Colonic mucosa (tissue), 4 donors: ENCODE data around the gene NQO1. TPM values are rescaled to one million over a fixed set of nuclear protein-coding genes. Genes with fewer than 3 reads are reported as not detected.

Experiments used
- DNase-seq: peaks from one replicate; pipeline ENCODE4 v3.0.0-alpha.2; 2020
- H3K27ac ChIP-seq: fragments of 200-600 bp; one replicate; pipeline ENCODE4 v1.8.0; 2021
- H3K27me3 ChIP-seq: fragments of 200-600 bp; one replicate; pipeline ENCODE4 v1.8.0; 2021
- H3K36me3 ChIP-seq: fragments of 200-600 bp; one replicate; pipeline ENCODE4 v1.8.0; 2021
- H3K4me1 ChIP-seq: fragments of 200-600 bp; one replicate; pipeline ENCODE4 v1.8.0; 2021; ENCODE audit warnings: mild to moderate bottlenecking
- H3K4me3 ChIP-seq: fragments of 200-600 bp; one replicate; pipeline ENCODE4 v1.8.0; 2021
- H3K9ac ChIP-seq, 2 donors: one replicate each; pipeline ENCODE4 v1.7.0; 2013; ENCODE audit warnings: control low read depth in 2 of 2, low read depth in 2 of 2, low read length in 2 of 2
- H3K9me3 ChIP-seq: fragments of 200-600 bp; one replicate; pipeline ENCODE4 v1.8.0; 2021
- intact Hi-C: fragments of 100-400 bp; cut with DNase I; formaldehyde crosslinking; loops from one replicate; pipeline ENCODE4 v1.14.1; 2022
- total RNA-seq, 2 donors: library from RNA; stranded (reverse); fragmentation: NEBNext Ultra II Directional in 1 of 2; extraction: Animal tissue kit (Norgen Biotek cat#: 25700) in 1 of 2; gene quantifications; one replicate each; pipeline ENCODE4 v1.2.1, GENCODE V29; 2021
- TF ChIP-seq, protein P1 (sequence below): fragments of 200-600 bp; IDR thresholded peaks from one replicate; pipeline ENCODE4 v1.8.0; 2022; ENCODE audit warnings: antibody characterized with exemption, mild to moderate bottlenecking
- donor health status: healthy.
- donor health status: DM: no; HTN: no; CAD: no.
- donor health status: DM: no; HTN: no; CAD: no.

Gene NQO1
- 100 to 1,000 TPM in 1 of 2 donors, 10 to 100 TPM in 1; 94.6 to 134 TPM for total RNA-seq

DNA sequence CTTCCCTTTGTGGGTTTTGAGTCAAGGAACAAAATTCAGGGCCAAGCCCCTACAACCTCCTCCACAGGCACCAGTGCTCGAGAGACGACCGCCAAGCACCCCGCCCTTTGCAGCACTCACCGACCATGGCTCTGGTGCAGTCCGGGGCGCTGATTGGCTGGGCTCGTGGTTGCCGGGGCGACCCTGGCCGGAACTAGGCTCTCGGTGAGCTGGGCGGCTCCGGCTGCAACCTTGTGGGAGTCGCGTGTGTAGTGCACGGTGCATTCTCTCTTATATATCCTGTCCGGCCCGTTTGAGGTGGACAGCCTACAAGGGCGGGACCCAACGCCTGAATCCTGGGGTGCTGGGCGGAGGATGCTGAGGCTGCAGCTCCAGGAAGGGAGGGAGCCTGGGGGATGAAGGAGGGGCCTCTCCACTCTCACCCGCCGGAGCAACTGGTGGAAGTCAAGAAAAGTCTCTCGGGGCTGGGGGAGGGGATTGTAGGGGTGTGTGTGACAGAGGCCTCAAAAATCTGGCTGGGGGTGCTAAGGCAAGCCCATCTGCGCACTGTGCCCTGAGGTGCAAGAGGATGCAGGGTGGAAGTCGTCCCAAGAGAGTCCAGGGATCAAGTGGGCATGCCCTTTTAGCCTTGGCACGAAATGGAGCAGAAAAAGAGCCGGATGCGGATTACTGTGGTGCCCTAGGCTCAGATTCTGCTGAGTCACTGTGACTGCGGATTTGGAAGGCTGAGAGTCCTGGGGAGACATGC is at the start of gene NQO1:
TSS of gene NQO1 (minus strand) at position 248 of the 748 bp plus-strand sequence. CDS start at position 127, 121 bp downstream.
- Histone ChIP-seq H3K9ac (peak within 1 kb of the TSS; percentile 71 to 93), H3K4me1 (peaks cover 9% of the 10 kb centered on the region), H3K4me3 (peak within 1 kb of the TSS; percentile 33), H3K27me3 (no peaks in the 10 kb centered on the region), H3K27ac (peak within 1 kb of the TSS; percentile 77), H3K36me3 (no peaks in the 10 kb centered on the region), H3K9me3 (no peaks in the 10 kb centered on the region)
- intact Hi-C loops: no loop called here
- DNase-seq: peak; percentile 98
- TF ChIP-seq, protein P1, sequence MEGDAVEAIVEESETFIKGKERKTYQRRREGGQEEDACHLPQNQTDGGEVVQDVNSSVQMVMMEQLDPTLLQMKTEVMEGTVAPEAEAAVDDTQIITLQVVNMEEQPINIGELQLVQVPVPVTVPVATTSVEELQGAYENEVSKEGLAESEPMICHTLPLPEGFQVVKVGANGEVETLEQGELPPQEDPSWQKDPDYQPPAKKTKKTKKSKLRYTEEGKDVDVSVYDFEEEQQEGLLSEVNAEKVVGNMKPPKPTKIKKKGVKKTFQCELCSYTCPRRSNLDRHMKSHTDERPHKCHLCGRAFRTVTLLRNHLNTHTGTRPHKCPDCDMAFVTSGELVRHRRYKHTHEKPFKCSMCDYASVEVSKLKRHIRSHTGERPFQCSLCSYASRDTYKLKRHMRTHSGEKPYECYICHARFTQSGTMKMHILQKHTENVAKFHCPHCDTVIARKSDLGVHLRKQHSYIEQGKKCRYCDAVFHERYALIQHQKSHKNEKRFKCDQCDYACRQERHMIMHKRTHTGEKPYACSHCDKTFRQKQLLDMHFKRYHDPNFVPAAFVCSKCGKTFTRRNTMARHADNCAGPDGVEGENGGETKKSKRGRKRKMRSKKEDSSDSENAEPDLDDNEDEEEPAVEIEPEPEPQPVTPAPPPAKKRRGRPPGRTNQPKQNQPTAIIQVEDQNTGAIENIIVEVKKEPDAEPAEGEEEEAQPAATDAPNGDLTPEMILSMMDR: no peak

DNA sequence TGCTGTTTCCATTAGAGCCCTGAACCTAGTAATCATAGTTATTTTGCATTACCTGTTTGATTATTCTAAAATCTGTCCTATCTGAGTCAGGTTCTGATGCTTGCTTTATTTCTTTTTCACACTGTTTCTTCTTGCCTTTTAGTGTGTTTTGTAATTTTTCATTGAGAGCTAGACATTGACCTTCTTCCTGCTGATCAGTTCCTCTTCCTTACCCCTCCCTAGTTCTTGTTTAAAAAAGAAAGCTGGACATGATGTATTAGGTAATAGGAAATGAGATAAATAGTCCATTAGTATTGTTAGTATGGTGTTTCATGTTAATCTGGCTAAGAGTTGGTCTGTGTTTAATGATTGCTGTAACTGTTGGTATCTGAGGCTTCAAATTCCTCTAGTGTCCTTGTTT is 49.2 kb upstream of the NQO1 start:
- intact Hi-C loops: no loop called here
- TF ChIP-seq, protein P1: no peak

DNA sequence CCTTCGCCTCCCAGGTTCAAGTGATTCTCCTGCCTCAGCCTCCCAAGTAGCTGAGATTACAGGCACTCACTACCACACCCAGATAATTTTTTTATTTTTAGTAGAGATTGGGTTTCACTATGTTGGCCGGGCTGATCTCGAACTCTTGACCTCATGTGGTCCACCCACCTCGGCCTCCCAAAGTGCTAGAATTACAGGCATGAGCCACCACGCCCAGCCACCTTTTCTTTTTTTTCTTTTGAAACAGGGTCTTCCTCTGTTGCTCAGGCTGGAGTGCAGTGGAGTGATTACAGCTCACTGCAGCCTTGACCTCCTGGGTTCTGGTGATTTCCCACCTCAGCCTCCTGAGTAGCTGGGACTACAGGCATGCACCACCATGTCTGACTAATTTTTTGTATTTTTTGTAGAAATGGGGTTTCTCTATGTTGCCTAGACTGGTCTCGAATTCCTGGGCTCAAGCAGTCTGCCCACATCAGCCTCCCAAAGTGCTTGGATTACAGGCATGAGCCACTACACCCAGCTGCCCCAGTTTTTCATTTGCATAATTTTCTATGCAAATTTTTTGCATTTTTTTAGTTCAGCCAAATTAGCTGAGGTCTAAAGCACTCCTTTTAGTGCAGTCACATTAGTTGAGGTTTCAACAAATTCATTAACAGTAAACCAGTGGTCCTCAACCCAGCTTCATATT is 47.0 kb upstream of the NQO1 start:
- Histone ChIP-seq H3K27me3 (no peaks in the 10 kb centered on the region), H3K27ac (no peak overlapping the region), H3K9me3 (no peaks in the 10 kb centered on the region), H3K4me1 (no peaks in the 10 kb centered on the region), H3K9ac (no peak overlapping the region), H3K4me3 (no peak overlapping the region), H3K36me3 (no peaks in the 10 kb centered on the region)
- DNase-seq: no peak
- TF ChIP-seq, protein P1: no peak
- intact Hi-C loops: no loop called here

More for the DNA sequence above, 49.2 kb upstream of the NQO1 start:
- Histone ChIP-seq H3K9ac (no peak overlapping the region), H3K27me3 (no peaks in the 10 kb centered on the region), H3K4me3 (no peak overlapping the region), H3K36me3 (no peaks in the 10 kb centered on the region), H3K4me1 (no peaks in the 10 kb centered on the region), H3K27ac (no peak overlapping the region), H3K9me3 (no peaks in the 10 kb centered on the region)
- DNase-seq: no peak

DNA sequence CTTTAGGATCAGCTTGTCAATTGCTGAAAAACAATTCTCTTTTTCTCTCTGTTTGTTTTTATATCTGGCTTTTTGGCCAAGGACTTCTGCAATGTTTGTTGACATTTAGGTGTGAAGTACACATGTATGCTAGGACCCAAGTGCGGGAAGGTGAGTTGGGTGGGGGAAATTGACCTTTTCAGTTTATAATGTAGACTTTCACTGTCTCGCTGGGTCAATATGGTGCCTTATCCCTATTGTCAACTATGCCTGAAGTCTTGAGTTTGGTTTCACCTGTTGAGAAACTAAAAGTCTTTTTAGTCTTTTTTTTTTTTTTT is 45.2 kb upstream of the NQO1 start:
- TF ChIP-seq, protein P1: no peak
- no peak overlapping the region for H3K27ac ChIP-seq
- DNase-seq: no peak
- H3K9me3 ChIP-seq: no peaks in the 10 kb centered on the region
- H3K4me3 ChIP-seq: no peak overlapping the region
- intact Hi-C loops: no loop called here
- H3K36me3 ChIP-seq: no peaks in the 10 kb centered on the region
- no peaks in the 10 kb centered on the region for H3K4me1 ChIP-seq
- no peaks in the 10 kb centered on the region for H3K27me3 ChIP-seq
- no peak overlapping the region for H3K9ac ChIP-seq

DNA sequence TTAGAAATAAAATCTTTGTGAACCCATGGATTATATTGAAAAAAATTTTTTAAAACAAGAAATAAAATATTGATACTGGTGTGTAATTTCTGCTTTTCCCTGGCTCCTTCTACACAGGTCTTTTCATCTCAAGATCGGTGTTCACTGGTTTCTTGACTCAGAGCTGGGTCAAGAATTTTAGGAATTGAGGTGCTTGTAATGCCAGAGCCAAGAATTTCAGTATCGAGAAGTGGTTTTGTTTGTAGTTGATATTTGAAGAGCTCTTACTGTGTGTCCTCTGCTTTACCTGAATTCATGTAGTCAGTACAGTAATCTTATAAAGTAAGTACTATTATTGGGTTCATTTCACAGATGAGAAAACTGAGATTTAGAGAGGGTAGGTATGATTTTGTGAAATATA is 43.0 kb upstream of the NQO1 start:
- Histone ChIP-seq H3K4me1 (no peaks in the 10 kb centered on the region), H3K36me3 (no peaks in the 10 kb centered on the region), H3K4me3 (no peak overlapping the region), H3K9ac (no peak overlapping the region), H3K27me3 (no peaks in the 10 kb centered on the region), H3K27ac (no peak overlapping the region), H3K9me3 (no peaks in the 10 kb centered on the region)
- TF ChIP-seq, protein P1: no peak
- DNase-seq: no peak
- intact Hi-C loops: no loop called here
